ENCODE results near the gene ZNF501.

DNA sequence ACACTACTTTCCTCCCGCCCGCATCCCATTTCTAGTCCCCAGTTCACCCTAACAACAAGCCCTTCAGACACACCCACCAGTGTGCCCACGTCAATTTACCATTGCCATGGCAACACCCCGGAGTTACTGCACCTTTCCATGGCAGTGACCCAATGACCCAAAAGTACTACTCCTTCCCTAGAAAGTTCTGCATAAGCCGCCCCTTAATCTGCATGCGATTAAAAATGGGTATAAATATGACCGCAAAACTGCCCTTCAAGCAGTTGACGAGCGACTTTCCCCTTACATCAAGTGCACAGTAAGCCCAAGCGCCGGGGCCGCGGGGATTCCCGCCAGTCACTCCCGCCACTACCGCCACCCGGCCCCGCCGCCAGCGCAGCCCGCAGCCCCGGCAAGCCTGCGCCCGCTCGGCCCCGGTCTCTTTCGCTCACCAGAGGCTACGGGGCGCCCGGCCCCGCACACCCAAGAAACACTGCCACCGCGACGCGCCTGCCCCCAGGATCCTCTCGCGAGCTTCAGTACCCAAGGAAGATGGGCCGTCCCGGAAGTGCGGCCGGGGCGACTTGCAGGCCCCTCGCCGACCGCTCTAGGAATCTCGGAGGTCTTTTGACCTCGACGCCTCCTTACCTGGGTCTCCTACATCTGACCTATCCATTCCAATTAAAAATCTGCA lies 44.2 kb upstream of the ZNF501 start:
- TF ChIP-seq, protein P1, sequence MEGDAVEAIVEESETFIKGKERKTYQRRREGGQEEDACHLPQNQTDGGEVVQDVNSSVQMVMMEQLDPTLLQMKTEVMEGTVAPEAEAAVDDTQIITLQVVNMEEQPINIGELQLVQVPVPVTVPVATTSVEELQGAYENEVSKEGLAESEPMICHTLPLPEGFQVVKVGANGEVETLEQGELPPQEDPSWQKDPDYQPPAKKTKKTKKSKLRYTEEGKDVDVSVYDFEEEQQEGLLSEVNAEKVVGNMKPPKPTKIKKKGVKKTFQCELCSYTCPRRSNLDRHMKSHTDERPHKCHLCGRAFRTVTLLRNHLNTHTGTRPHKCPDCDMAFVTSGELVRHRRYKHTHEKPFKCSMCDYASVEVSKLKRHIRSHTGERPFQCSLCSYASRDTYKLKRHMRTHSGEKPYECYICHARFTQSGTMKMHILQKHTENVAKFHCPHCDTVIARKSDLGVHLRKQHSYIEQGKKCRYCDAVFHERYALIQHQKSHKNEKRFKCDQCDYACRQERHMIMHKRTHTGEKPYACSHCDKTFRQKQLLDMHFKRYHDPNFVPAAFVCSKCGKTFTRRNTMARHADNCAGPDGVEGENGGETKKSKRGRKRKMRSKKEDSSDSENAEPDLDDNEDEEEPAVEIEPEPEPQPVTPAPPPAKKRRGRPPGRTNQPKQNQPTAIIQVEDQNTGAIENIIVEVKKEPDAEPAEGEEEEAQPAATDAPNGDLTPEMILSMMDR (IDR thresholded peaks at IDR 0.05): no peak
- peak in 1 of 3 donors; percentile 36 for TF ChIP-seq POLR2AphosphoS5 (IDR thresholded peaks at IDR 0.05)
- no peak for TF ChIP-seq POLR2A (IDR thresholded peaks at IDR 0.05)
- no peak for TF ChIP-seq EP300 (IDR thresholded peaks at IDR 0.05)
